H7 (cell line): ENCODE data around the gene LYPD6. TPM values are rescaled to one million over a fixed set of nuclear protein-coding genes. Genes with fewer than 3 reads are reported as not detected.

Source experiments
- DNase-seq: peaks from one replicate; pipeline ENCODE4 v3.0.0; 2012
- H3K27me3 ChIP-seq: 2 replicates; pipeline ENCODE4 v1.6.0; 2011; ENCODE audit warnings: mild to moderate bottlenecking, low read length; ENCODE audit not compliant: control insufficient read depth, insufficient read depth
- H3K36me3 ChIP-seq: replicated peaks from 2 replicates; pipeline ENCODE4 v1.5.1; 2011; ENCODE audit warnings: low read length; ENCODE audit not compliant: control insufficient read depth, insufficient read depth
- H3K4me3 ChIP-seq: 2 replicates; pipeline ENCODE4 v1.5.1; 2011; ENCODE audit warnings: low read depth, mild to moderate bottlenecking, control low read depth, low read length, moderate library complexity; ENCODE audit not compliant: insufficient read depth
- total RNA-seq: library from RNA; depleted of rRNA; stranded (reverse); fragments of >200 nt; shearing (Covaris generic); gene quantifications from 2 replicates; pipeline ENCODE4 v1.2.3, GENCODE V29; 2014

LYPD6 gene
- total RNA-seq, 1 experiment from 2014 or later, result 2.9 TPM

GRCh38 chr2:149513461-149513860 lies 183.1 kb downstream of the LYPD6 start:
- DNase-seq, result no peak
- no peak overlapping the region for H3K4me3 ChIP-seq
- no peaks in the 10 kb centered on the region for H3K36me3 ChIP-seq
- H3K27me3 ChIP-seq, result no peaks in the 10 kb centered on the region
